ENCODE results near the gene QKI. TPM values are rescaled to one million over a fixed set of nuclear protein-coding genes. Genes with fewer than 3 reads are reported as not detected.

The QKI gene
- total and polyA plus RNA-seq, 2 donors (not counting 3 experiments of a cell fraction or from before 2014, with no cell fraction given), result 178 to 232 TPM

- FAIRE-seq, result no peak
- BruUV-seq (replicated peaks), result no TSS peak
These were observed 32.0 kb downstream of the QKI start for GRCh38 chr6:163446549-163446948.

More at GRCh38 chr6:163446549-163446948, 32.0 kb downstream of the QKI start:
- H4K20me1 ChIP-seq (replicated peaks; ENCODE audit: control insufficient read depth, extremely low read depth, insufficient read depth, low read length), result peaks cover 49% of the 10 kb centered on the region
- CTCF ChIA-PET, result interaction anchor here (0.8 to 1.0 kb wide), 3 partner anchors 12 to 108 kb away, joined by 3 read pairs; no protein-coding TSS in a partner anchor
- H3K4me3 ChIP-seq (replicated peaks in 1 of 3; ENCODE audit: insufficient read depth in 1 of 3, low read depth in 1 of 3, low read length in 3 of 3), result no peak overlapping the region
- TF ChIP-seq POLR2A (IDR thresholded peaks at IDR 0.05; ENCODE audit: low read depth, low read length) (no peak), MAX (IDR thresholded peaks at IDR 0.05; ENCODE audit: insufficient read depth, insufficient read length) (no peak), FOS (IDR thresholded peaks at IDR 0.05; ENCODE audit: borderline replicate concordance, insufficient read depth, low read length) (no peak), POLR2AphosphoS5 (IDR thresholded peaks at IDR 0.05; ENCODE audit: insufficient read depth, low read depth, low read length) (no peak), GATA2 (IDR thresholded peaks at IDR 0.05; ENCODE audit: insufficient read depth, insufficient read length, low read depth, low read length) (no peak), EZH2 (IDR thresholded peaks at IDR 0.05; ENCODE audit: borderline replicate concordance, low read depth, low read length, severe bottlenecking) (no peak), CTCF (IDR thresholded peaks at IDR 0.05; ENCODE audit: extremely low read depth in 1 of 2, insufficient read depth in 1 of 2, low read depth in 1 of 2, low read length in 2 of 2) (no peak), JUN (IDR thresholded peaks at IDR 0.05; ENCODE audit: borderline replicate concordance, insufficient read depth, insufficient read length, low read depth) (no peak), MYC (IDR thresholded peaks at IDR 0.05; ENCODE audit: low read depth, low read length) (no peak)
- H2AFZ ChIP-seq (ENCODE audit: low read depth, low read length), result no peak overlapping the region
- H3K9me3 ChIP-seq (replicated peaks; ENCODE audit: control insufficient read depth, insufficient read depth, low read length), result no peaks in the 10 kb centered on the region
- no peak overlapping the region for H3K4me2 ChIP-seq (ENCODE audit: insufficient read depth, low read length)
- peaks cover 100% of the 10 kb centered on the region for H3K79me2 ChIP-seq (ENCODE audit: control insufficient read depth, insufficient read depth, low read length)
- H3K36me3 ChIP-seq (ENCODE audit: control insufficient read depth in 2 of 2, extremely low read depth in 1 of 2, insufficient read depth in 2 of 2, low read length in 2 of 2), result no peaks in the 10 kb centered on the region
- no peaks in the 10 kb centered on the region for H3K4me1 ChIP-seq (ENCODE audit: control insufficient read depth, extremely low read depth, insufficient read depth, low read length)
- H3K9me1 ChIP-seq (replicated peaks; ENCODE audit: control insufficient read depth, extremely low read depth, insufficient read depth, low read length), result no peaks in the 10 kb centered on the region
- no peak for DNase-seq (ENCODE audit: low read depth, low spot score)
- no peak overlapping the region for H3K9ac ChIP-seq (replicated peaks; ENCODE audit: extremely low read depth, insufficient read depth, low read length)
- dilution Hi-C loops (cut with MboI; ENCODE audit: extremely low pct_ligation_motif_present, low sequenced_read_pairs), result no loop called here
- no peak overlapping the region for H3K27ac ChIP-seq (ENCODE audit: insufficient read depth, low read depth, low read length)
- intact Hi-C loops (cut with micrococcal nuclease), result no loop called here
- no peaks in the 10 kb centered on the region for H3K27me3 ChIP-seq (ENCODE audit: control insufficient read depth in 2 of 2, insufficient read depth in 2 of 2, low read length in 2 of 2)
- POLR2A ChIA-PET, result no interaction called here

Measured in endothelial cell of umbilical vein (primary cell).